Panc1 (cell line): ENCODE results near the gene CDKAL1. TPM values are rescaled to one million over a fixed set of nuclear protein-coding genes. Genes with fewer than 3 reads are reported as not detected.

Experiments
- ATAC-seq: fragments of 200-7000 bp; cut with Tn5 transposase; 2 replicates; pipeline ENCODE4 v1.9.1; 2020; ENCODE audit warnings: mild to moderate bottlenecking, moderate library complexity
- BruUV-seq: library from RNA; stranded (reverse); fragments of 400-500 nt; replicated peaks from 2 replicates; lab custom pipeline; 2021; lab: Mats Ljungman, UMichigan
- CTCF ChIA-PET: fragments of 300-600 bp; sonication (Branson Sonifier 250); formaldehyde crosslinking; loops from one replicate; lab custom pipeline; 2022; ENCODE audit warnings: antibody characterized with exemption; lab: Charles Lee
- POLR2A ChIA-PET: fragments of 300-600 bp; sonication (Branson Sonifier 250); formaldehyde crosslinking; loops from one replicate; lab custom pipeline; 2022; ENCODE audit warnings: antibody characterized with exemption; lab: Charles Lee
- DNase-seq: peaks from one replicate; pipeline ENCODE4 v3.0.0-alpha.2; 2010; ENCODE audit warnings: low read depth, low spot score
- H3K27ac ChIP-seq: 2 replicates; pipeline ENCODE4 v1.5.1; 2011; ENCODE audit warnings: mild to moderate bottlenecking, low read length, inconsistent platforms
- H3K27me3 ChIP-seq: fragments of 200-500 bp; sonication (Bioruptor generic); 2 replicates; pipeline ENCODE4 v1.6.0; 2014; ENCODE audit warnings: low read length, inconsistent platforms; ENCODE audit not compliant: control insufficient read depth, insufficient read depth
- H3K36me3 ChIP-seq: fragments of 200-500 bp; sonication (Bioruptor generic); 2 replicates; pipeline ENCODE4 v1.5.1; 2014; ENCODE audit warnings: inconsistent platforms, mild to moderate bottlenecking, low read length, moderate library complexity; ENCODE audit not compliant: control insufficient read depth, insufficient read depth
- H3K4me1 ChIP-seq: 2 replicates; pipeline ENCODE4 v1.5.1; 2011; ENCODE audit warnings: inconsistent platforms, mild to moderate bottlenecking, low read length, moderate library complexity; ENCODE audit not compliant: control insufficient read depth, insufficient read depth
- H3K4me3 ChIP-seq, 2 experiments: 2 replicates each; pipeline ENCODE4 v1.5.1; 2011 to 2012; ENCODE audit warnings: low read depth in 2 of 2, low read length in 2 of 2, mild to moderate bottlenecking in 2 of 2, inconsistent platforms in 1 of 2, moderate library complexity in 1 of 2
- H3K9me3 ChIP-seq: fragments of 200-500 bp; sonication (Bioruptor generic); 2 replicates; pipeline ENCODE4 v1.5.1; 2014; ENCODE audit warnings: low read depth, mild to moderate bottlenecking, inconsistent platforms, low read length, moderate library complexity; ENCODE audit not compliant: control insufficient read depth, insufficient read depth
- CTCF ChIP-seq: fragments of 450-650 bp; IDR thresholded peaks from 2 replicates; pipeline ENCODE4 v1.5.1; 2017; ENCODE audit warnings: mild to moderate bottlenecking
- POLR2AphosphoS5 ChIP-seq: IDR thresholded peaks from 2 replicates; pipeline ENCODE4 v1.6.1; 2012; ENCODE audit warnings: mild to moderate bottlenecking, low read depth, low read length, moderate library complexity
- REST ChIP-seq, 2 experiments: IDR thresholded peaks; 2 replicates each; pipeline ENCODE4 v1.6.1; 2011 to 2012; ENCODE audit warnings: low read depth in 2 of 2, control low read depth in 1 of 2, low read length in 1 of 2, mild to moderate bottlenecking in 1 of 2, moderate library complexity in 1 of 2; ENCODE audit not compliant: insufficient read depth in 1 of 2
- SIN3A ChIP-seq: IDR thresholded peaks from 2 replicates; pipeline ENCODE4 v1.6.1; 2012; ENCODE audit warnings: low read depth, mild to moderate bottlenecking, low read length, moderate library complexity, borderline replicate concordance; ENCODE audit not compliant: insufficient read depth
- TCF7L2 ChIP-seq: IDR thresholded peaks from 2 replicates; pipeline ENCODE4 v1.6.1; 2011; ENCODE audit warnings: mild to moderate bottlenecking, low read depth, low read length, inconsistent platforms
- in situ Hi-C: cut with HindIII; loops from 2 replicates; pipeline ENCODE4 v1.10.0; 2016; ENCODE audit warnings: low sequenced_read_pairs, low pct_unique_long_range_greater_than_20kb
- intact Hi-C: fragments of 100-400 bp; cut with micrococcal nuclease; formaldehyde crosslinking; loops from one replicate; pipeline ENCODE4 v1.10.0; 2022; ENCODE audit not compliant: unreplicated experiment
- total RNA-seq: library from RNA; stranded (reverse); gene quantifications from one replicate; pipeline ENCODE4 v1.2.1, GENCODE V29; 2021; ENCODE audit not compliant: unreplicated experiment

The CDKAL1 gene
- total RNA-seq, 1 experiment from 2014 or later = 14.5 TPM

GRCh38 chr6:20877008-20877937 lies 343.0 kb downstream of the CDKAL1 start:
- Histone ChIP-seq H3K36me3 (no peaks in the 10 kb centered on the region), H3K4me3 (0 out of 4 replicates have a peak overlapping the region, but pooled peaks of 1 of the 2 experiments have one; percentile 5), H3K27me3 (no peaks in the 10 kb centered on the region), H3K9me3 (no peaks in the 10 kb centered on the region), H3K27ac (peak overlapping the region; percentile 83), H3K4me1 (peaks cover 24% of the 10 kb centered on the region)
- in situ Hi-C loops (no loop called here), intact Hi-C loops (loop anchor here (5.0 to 10.0 kb wide), 2 partner anchors 228 to 710 kb away; no protein-coding TSS in a partner anchor)
- ChIA-PET POLR2A (interaction anchor here (0.6 to 0.9 kb wide), 2 partner anchors 655 to 716 kb away, joined by 5 to 8 read pairs; partner anchors contain the start of gene SOX4), CTCF (interaction anchor here (0.6 to 1.4 kb wide), 2 partner anchors 302 to 711 kb away, joined by 4 read pairs; no protein-coding TSS in a partner anchor)
- ATAC-seq (peak; percentile 100), DNase-seq (peak; percentile 93)
- BruUV-seq = no TSS peak
- TF ChIP-seq TCF7L2 = no peak
- peak; percentile 59; the same call in 1 of the 2 replicates for TF ChIP-seq POLR2AphosphoS5

GRCh38 chr6:20879121-20879520 lies 344.9 kb downstream of the CDKAL1 start:
- in situ Hi-C loops (no loop called here), intact Hi-C loops (loop anchor here (5.0 to 10.0 kb wide), 2 partner anchors 226 to 708 kb away; no protein-coding TSS in a partner anchor)
- H3K4me1 ChIP-seq = peaks cover 24% of the 10 kb centered on the region
- no TSS peak for BruUV-seq
- ChIA-PET POLR2A (interaction anchor here (0.6 kb wide), 1 partner anchor 454 kb away, joined by 3 read pairs; no protein-coding TSS in a partner anchor), CTCF (no interaction called here)
- ATAC-seq (no peak), DNase-seq (no peak)
- no peaks in the 10 kb centered on the region for H3K9me3 ChIP-seq
- no peak for TF ChIP-seq REST (IDR thresholded peaks at IDR 0.05; ENCODE audit: insufficient read depth in 1 of 2, low read depth in 2 of 2, low read length in 1 of 2)
- TF ChIP-seq TCF7L2 = no peak
- no peak for TF ChIP-seq SIN3A
- TF ChIP-seq CTCF = no peak
- TF ChIP-seq POLR2AphosphoS5 = no peak
- 0 out of 2 replicates have a peak overlapping the region, but pooled peaks have one; percentile 61 for H3K27ac ChIP-seq
- H3K36me3 ChIP-seq = no peaks in the 10 kb centered on the region
- no peak overlapping the region for H3K4me3 ChIP-seq
- H3K27me3 ChIP-seq = no peaks in the 10 kb centered on the region
